WERI-Rb-1 (cell line): ENCODE measurements around the gene PPP1R37.
A peak's percentile ranks its signal among the peaks of the same experiment; 100 is the strongest.

ENCODE experiments used
- DNase-seq: peaks from one replicate; pipeline ENCODE4 v3.0.0-alpha.2; 2020
- H3K27ac ChIP-seq: fragments of 250-450 bp; sonication (Bioruptor Pico); 2 replicates; pipeline ENCODE4 v1.5.1; 2020; ENCODE audit warnings: mild to moderate bottlenecking, moderate library complexity
- H3K27me3 ChIP-seq: fragments of 250-450 bp; sonication (Bioruptor Pico); 2 replicates; pipeline ENCODE4 v1.5.1; 2021; ENCODE audit warnings: mild to moderate bottlenecking, low read depth, moderate library complexity; ENCODE audit not compliant: insufficient read depth, severe bottlenecking
- H3K36me3 ChIP-seq: fragments of 250-450 bp; sonication (Bioruptor Pico); 2 replicates; pipeline ENCODE4 v1.5.1; 2020; ENCODE audit warnings: mild to moderate bottlenecking, moderate library complexity
- H3K4me3 ChIP-seq: 2 replicates; pipeline ENCODE4 v1.5.1; 2011; ENCODE audit warnings: low read depth, mild to moderate bottlenecking, control low read depth, low read length
- H3K9me3 ChIP-seq: fragments of 250-450 bp; sonication (Bioruptor Pico); 2 replicates; pipeline ENCODE4 v1.5.1; 2021; ENCODE audit warnings: mild to moderate bottlenecking, moderate library complexity; ENCODE audit not compliant: severe bottlenecking
- TF ChIP-seq, protein P1 (sequence below): IDR thresholded peaks from 2 replicates; pipeline ENCODE4 v1.5.1; 2011; ENCODE audit warnings: low read depth, mild to moderate bottlenecking, control low read depth, inconsistent platforms, low read length

PPP1R37 gene

DNA sequence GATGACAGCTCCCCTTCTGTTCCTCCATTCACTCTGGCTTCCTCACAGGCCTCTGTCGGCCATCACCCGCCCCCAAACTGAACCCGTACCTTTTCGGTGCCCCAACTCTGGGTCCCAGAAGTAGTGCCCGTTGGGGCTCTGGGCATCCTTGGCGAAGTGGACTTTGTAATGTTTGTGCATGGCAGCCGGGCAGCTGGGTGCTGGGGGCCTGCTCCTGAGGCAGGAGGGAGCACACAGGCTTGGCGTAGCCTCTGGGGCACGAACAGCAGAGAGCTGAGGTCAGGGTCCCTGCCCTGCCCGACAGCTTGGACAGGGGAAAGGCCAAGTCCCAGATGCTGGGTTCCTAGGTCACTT is 67.0 kb downstream of the PPP1R37 start:
- Histone ChIP-seq H3K4me3 (no peak overlapping the region), H3K36me3 (no peaks in the 10 kb centered on the region; the same call in 1 of the 2 replicates), H3K9me3 (no peaks in the 10 kb centered on the region), H3K27ac (peak overlapping the region; percentile 26; the same call in 1 of the 2 replicates), H3K27me3 (no peaks in the 10 kb centered on the region)
- TF ChIP-seq, protein P1, sequence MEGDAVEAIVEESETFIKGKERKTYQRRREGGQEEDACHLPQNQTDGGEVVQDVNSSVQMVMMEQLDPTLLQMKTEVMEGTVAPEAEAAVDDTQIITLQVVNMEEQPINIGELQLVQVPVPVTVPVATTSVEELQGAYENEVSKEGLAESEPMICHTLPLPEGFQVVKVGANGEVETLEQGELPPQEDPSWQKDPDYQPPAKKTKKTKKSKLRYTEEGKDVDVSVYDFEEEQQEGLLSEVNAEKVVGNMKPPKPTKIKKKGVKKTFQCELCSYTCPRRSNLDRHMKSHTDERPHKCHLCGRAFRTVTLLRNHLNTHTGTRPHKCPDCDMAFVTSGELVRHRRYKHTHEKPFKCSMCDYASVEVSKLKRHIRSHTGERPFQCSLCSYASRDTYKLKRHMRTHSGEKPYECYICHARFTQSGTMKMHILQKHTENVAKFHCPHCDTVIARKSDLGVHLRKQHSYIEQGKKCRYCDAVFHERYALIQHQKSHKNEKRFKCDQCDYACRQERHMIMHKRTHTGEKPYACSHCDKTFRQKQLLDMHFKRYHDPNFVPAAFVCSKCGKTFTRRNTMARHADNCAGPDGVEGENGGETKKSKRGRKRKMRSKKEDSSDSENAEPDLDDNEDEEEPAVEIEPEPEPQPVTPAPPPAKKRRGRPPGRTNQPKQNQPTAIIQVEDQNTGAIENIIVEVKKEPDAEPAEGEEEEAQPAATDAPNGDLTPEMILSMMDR = no peak
- DNase-seq = peak; percentile 7

DNA sequence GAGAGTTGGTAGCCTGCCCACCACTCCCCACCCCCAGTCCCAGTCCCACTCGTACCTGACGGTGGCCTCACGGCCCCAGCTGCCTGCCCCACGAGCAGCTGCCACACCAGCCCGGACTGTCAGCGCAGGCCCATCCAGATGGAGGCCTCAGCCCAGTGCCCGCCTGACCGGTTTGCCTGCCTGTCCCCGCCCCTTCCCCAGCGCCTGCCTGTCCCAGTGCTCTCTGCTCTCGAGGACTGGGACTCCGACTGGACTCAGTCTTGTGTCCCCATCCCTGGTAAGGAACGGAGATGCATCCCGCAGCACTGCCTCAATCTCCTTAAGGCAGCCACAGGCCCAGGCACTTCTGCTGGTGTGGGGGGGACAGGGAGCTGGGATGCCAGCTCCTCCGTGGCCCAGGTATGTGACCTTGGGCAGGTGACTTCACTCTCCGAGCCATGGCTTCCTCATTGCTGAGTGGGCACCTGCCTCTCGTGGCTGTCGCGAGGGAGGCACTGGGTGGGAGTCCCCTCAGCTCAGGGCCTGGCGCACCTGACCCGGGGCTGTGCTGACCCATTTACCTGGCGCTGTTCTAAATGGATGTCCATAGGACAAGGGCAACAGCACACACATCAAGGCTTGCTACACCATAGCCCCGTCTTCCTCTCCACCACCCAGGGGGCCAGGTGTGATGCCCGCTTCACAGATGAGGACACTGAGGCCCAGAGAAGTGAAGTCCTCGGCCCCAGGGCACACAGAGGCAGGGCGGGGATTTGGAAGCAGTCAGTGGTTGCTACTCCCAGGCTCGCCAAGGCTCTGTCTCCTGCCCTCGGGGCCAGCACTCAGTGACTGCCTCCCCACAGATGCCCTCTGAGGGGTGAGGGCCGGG is 68.1 kb downstream of the PPP1R37 start, which contains the start of gene NKPD1:
TSS of gene NKPD1 (minus strand) at position 113 of the 868 bp plus-strand sequence. CDS start 832 bp downstream, outside the sequence.
- H3K27me3 ChIP-seq = no peaks in the 10 kb centered on the region
- peak within 1 kb of the TSS; percentile 41 for H3K27ac ChIP-seq
- DNase-seq = peak; percentile 76
- TF ChIP-seq, protein P1 = no peak
- no peaks in the 10 kb centered on the region for H3K9me3 ChIP-seq
- no peak within 1 kb of the TSS for H3K4me3 ChIP-seq
- no peaks in the 10 kb centered on the region; the same call in 1 of the 2 replicates for H3K36me3 ChIP-seq

- Histone ChIP-seq H3K27me3 (no peaks in the 10 kb centered on the region), H3K4me3 (no peak overlapping the region), H3K27ac (peak overlapping the region; percentile 41; the same call in 1 of the 2 replicates), H3K36me3 (no peaks in the 10 kb centered on the region; the same call in 1 of the 2 replicates), H3K9me3 (no peaks in the 10 kb centered on the region)
- TF ChIP-seq, protein P1 = peak; percentile 82
- DNase-seq = peak; percentile 75
Observed at GRCh38 chr19:45161738-45162607, 69.0 kb downstream of the PPP1R37 start.

- peak; percentile 7 for DNase-seq
- H3K27me3 ChIP-seq = no peaks in the 10 kb centered on the region
- H3K27ac ChIP-seq = no peak overlapping the region
- H3K9me3 ChIP-seq = no peaks in the 10 kb centered on the region
- TF ChIP-seq, protein P1 = no peak
- H3K36me3 ChIP-seq = no peaks in the 10 kb centered on the region; the same call in 1 of the 2 replicates
- no peak overlapping the region for H3K4me3 ChIP-seq
Observed at GRCh38 chr19:45162608-45163143, 69.7 kb downstream of the PPP1R37 start.

DNA sequence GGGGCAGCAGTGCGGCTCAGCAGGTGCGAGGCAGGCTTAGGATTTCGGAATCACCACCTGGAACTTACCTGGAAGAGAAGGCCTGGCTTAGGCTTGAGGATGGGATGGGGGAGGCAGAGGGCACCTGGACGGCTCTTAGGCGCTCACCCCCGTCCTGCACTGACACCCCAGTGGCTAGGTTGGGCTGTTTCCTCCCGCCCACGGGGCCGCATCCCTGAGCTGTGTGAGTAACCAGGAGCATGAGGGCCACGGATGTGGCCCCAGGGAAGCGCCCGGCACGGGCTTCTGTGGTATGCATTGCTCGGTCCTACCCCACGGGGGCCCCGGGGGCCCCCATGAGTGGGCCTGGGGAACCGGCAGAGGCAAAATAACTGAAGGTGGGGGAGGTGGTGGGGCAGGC is 70.2 kb downstream of the PPP1R37 start:
- Histone ChIP-seq H3K9me3 (no peaks in the 10 kb centered on the region), H3K4me3 (no peak overlapping the region), H3K27ac (peak overlapping the region; percentile 67), H3K27me3 (no peaks in the 10 kb centered on the region), H3K36me3 (no peaks in the 10 kb centered on the region; the same call in 1 of the 2 replicates)
- no peak for DNase-seq
- TF ChIP-seq, protein P1 = no peak
